PC-9 (cell line): ENCODE measurements around the gene TMX4.

ENCODE experiments used
- CTCF ChIP-seq: fragments of 200-600 bp; sonication (generic); conservative IDR thresholded peaks from 2 replicates; pipeline ENCODE4 v1.6.1; 2017; ENCODE audit warnings: mixed run types, antibody characterized with exemption, mild to moderate bottlenecking, moderate library complexity
- EZH2 ChIP-seq: fragments of 200-600 bp; sonication (generic); IDR thresholded peaks from 2 replicates; pipeline ENCODE4 v1.8.0; 2017; ENCODE audit warnings: antibody characterized with exemption, low read depth

GRCh38 chr20:7977709-7978108 lies 41.9 kb downstream of the TMX4 start:
- TF ChIP-seq CTCF, result no peak
- TF ChIP-seq EZH2, result no peak
